ENCODE data around the gene HMCN1.

DNA sequence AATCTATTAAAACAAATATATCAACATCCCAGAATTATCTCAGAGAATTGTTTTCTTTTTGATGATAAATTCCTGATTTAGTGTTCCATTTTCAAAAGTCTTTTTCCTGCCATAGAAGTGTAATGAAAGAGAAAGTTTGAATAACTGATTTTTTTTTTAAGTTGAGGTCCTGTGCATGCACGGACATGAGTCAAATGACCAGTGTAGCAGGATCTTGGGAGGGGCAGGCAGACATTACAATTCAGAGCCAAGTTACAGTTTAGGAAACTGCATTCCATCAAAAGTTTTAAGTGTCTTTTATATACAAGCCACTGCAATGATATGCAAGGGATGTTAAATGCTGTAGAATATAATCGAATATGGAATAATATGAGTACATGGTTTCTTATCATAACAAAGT, 227.5 kb downstream of the HMCN1 start:
- TF ChIP-seq EZH2phosphoT487 (IDR thresholded peaks at IDR 0.05; ENCODE audit: borderline replicate concordance, low read length), result no peak
- TF ChIP-seq, protein P1, sequence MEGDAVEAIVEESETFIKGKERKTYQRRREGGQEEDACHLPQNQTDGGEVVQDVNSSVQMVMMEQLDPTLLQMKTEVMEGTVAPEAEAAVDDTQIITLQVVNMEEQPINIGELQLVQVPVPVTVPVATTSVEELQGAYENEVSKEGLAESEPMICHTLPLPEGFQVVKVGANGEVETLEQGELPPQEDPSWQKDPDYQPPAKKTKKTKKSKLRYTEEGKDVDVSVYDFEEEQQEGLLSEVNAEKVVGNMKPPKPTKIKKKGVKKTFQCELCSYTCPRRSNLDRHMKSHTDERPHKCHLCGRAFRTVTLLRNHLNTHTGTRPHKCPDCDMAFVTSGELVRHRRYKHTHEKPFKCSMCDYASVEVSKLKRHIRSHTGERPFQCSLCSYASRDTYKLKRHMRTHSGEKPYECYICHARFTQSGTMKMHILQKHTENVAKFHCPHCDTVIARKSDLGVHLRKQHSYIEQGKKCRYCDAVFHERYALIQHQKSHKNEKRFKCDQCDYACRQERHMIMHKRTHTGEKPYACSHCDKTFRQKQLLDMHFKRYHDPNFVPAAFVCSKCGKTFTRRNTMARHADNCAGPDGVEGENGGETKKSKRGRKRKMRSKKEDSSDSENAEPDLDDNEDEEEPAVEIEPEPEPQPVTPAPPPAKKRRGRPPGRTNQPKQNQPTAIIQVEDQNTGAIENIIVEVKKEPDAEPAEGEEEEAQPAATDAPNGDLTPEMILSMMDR (IDR thresholded peaks at IDR 0.05; ENCODE audit: low read depth, low read length, poor library complexity, severe bottlenecking), result no peak

Measured in DOHH2 (cell line).